Activated T-helper 1 cell treated with Interleukin-2 at 50 U/mL for 16 hours (primary cell): ENCODE data around the gene AGBL4.

Experiments
- DNase-seq: peaks from one replicate; pipeline ENCODE4 v3.0.0-alpha.2; 2020; ENCODE audit warnings: low read depth

AGBL4 gene

GRCh38 chr1:48725341-48726046 is 1298.3 kb downstream of the AGBL4 start:
- DNase-seq: no peak

DNA sequence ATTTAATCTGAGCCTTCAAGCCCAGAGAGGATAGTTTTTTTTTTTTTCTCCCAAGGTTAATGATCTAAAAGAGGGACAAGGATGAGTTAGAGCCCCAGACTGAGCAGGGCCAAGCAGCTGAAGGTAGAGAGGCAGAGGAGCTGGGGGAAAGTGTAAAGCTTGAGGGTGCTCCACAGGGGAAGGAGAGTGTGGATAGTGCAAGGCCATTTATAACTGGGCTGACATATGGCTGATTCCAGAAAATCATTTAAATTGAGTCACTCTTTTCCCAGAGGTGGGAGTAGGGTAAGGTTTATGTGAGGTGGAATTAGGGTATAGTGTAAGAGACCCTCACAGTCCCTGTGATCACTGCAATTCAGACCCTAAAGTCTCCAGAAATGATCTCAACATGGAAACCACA is 1302.8 kb downstream of the AGBL4 start:
- DNase-seq: no peak

- no peak for DNase-seq
These were observed 1305.0 kb downstream of the AGBL4 start for GRCh38 chr1:48718705-48719104.

- DNase-seq: no peak
These were observed 1305.6 kb downstream of the AGBL4 start for GRCh38 chr1:48718116-48718630.

GRCh38 chr1:48717082-48717481 is 1306.7 kb downstream of the AGBL4 start:
- no peak for DNase-seq

- no peak for DNase-seq
These were observed 1307.8 kb downstream of the AGBL4 start for GRCh38 chr1:48715921-48716320.

DNA sequence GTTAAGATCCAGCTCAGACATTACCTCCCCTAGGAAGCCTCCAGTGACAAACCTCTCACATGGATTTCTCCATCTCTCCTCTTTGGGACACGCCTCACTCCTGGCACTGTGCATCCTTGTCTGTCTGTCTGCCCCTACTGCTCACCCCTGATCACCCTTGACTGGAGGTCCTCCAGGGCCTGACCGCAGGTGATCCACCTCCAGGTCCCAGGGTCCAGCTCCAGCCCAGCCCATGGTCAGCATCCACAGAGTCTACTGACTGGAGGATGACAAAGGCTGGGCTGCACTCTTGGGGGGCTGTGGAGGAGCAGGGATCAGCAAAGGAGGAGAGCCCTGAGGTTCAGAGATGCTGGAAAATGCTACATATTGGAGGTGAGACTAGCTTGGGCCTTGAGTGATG is 1312.8 kb downstream of the AGBL4 start:
- no peak for DNase-seq

DNA sequence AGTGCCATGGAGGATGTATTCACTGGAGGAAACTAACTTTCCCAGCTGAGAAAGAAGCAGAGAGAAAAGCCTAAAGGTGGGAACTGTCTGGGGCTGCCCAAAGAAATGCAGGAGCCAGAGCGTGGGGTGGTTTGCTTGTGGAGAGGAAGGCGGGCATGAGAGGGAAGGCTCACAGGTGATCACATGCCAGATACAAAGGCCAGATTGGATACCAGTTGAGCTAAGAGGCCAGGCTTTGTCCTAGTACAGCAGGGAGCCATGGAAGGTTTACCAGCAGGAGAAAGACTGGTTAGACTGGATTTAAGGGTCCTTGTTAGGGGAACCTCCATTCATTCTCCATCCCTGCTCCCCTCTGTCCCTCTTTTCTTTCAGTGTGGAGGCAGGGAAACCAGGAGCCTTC is 1313.4 kb downstream of the AGBL4 start:
- DNase-seq: no peak

- no peak for DNase-seq
These were observed 1319.0 kb downstream of the AGBL4 start for GRCh38 chr1:48704736-48705135.

GRCh38 chr1:48701445-48701844 is 1322.3 kb downstream of the AGBL4 start:
- no peak for DNase-seq

DNA sequence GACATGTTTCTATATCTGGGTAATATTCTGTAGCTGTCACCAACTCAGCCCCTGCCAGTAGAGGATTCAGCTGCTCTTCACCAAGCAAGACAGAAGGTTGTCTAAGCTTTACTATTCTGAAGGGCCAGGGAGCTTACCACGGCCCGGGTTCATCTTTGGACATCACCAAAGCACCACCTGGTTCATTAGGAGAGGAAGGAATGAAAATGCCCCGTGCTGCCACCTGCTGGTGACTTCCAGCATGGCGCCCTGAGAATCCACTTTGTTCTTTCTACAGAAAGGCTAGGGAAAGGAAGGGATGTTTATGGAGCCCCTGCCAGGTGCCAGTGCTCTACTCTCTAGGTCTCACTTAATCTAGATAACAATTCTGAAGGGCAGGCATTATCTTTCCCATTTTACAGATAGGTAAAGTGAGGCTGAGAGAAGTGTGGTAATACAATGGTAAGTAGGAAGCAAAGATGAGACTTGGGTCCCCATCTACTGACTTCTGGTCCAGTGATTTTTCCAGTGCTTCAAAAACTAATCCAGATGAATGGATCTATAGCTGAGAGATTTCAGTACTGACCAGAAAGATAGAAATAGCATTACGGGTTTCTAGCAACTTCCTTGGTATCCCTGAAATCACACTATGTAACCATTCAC is 1326.6 kb downstream of the AGBL4 start:
- no peak for DNase-seq

GRCh38 chr1:48695161-48695560 is 1328.6 kb downstream of the AGBL4 start:
- no peak for DNase-seq

- no peak for DNase-seq
These were observed 1330.0 kb downstream of the AGBL4 start for GRCh38 chr1:48693674-48694320.

GRCh38 chr1:48693180-48693579 is 1330.6 kb downstream of the AGBL4 start:
- DNase-seq: no peak

DNA sequence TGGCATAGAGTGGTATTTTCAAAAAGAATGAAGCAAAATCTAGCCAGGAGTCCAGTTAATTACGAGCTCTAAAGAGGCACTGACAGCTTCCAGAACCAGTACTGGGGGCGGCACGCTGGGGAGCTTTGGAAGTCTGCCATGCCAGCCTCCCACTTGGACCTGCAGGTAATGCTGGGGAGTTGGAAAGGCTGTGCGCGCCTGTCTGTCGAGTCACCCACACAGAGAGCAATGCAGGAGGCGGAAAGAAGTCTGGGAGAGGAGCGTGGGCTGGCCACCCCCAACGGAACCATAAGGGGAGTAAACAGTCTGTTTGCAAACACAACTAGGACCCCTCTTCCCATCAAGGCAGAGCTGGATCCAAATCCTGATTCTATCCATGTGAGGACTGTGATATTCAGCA is 1331.5 kb downstream of the AGBL4 start:
- DNase-seq: no peak

DNA sequence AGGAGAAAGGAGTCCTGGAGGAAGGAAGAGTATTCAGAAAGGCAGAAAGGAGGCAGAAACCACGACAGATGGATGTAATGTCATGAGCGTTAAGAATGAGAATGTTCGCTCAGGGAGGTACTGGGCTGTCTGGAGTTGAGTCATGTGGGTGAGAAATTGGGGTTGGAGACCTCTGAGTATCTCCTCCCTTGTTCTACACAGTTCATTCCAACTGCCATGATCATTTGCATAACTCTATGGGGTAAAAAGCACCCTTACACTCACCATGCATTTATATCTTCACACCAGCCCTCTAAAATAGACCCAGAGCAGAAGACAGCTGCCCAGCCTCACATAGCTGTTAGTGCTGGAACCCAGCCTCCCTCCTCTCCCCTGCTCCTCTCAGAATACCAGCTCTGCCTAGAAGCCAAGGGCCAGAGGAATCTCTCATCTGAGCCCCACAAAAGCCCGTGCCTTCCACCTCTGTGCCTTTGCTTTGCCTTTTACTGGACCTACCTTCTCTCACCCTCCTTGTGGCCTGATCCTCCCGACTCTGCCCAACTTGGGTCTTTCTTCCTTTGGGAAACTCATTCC is 1332.2 kb downstream of the AGBL4 start:
- DNase-seq: no peak

DNA sequence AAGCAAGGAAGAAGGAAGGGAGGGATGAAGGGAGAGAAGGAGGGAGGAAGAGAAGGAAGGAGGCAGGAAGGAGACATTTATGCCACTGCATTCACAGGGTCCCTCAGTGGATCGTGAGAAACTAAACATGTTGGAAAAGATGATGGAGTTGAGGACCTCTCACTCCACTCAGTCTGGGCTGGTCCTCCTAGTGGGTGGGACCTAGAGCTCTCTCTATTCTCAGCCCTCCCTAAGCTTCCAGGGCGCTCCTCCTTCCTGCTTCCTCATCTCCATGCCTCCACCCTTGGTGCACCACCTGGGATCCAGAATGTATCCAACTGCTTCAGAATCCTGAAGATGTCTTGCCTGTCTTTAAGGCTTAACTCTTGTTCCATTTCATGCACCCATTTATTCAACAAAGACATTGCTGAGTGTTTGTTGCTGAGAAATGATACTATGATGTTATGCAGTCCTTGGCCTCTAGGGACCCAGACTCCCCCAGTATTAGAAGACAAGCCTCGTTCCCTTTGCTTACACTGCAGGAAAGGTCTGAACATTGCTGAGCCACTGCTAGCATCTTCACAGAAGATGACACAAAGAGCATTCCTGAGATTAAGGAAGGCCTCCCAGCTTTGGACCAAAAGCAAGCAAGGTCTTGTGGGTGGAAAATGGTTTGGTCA is 1335.5 kb downstream of the AGBL4 start:
- no peak for DNase-seq

- no peak for DNase-seq
These were observed 1336.3 kb downstream of the AGBL4 start for GRCh38 chr1:48687282-48688045.

DNA sequence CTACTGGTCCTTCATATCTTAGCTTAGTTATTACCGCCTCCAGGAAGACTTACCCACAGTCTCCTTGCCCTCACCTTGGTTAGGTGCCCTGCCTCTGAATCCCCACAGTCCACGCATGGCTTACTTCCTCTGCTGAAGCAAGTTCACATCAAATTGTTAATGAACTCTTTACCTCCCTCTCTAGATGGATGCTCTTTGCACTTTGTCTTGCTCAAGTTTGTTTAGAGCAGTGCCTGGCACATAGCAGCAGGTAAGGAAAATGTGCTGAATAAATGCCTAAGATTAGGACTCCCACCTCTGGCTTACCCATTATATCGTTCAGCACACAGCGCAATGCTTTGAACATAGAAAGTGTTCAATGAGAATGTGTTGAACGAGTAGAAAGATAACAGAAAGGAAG is 1337.6 kb downstream of the AGBL4 start:
- DNase-seq: no peak

DNA sequence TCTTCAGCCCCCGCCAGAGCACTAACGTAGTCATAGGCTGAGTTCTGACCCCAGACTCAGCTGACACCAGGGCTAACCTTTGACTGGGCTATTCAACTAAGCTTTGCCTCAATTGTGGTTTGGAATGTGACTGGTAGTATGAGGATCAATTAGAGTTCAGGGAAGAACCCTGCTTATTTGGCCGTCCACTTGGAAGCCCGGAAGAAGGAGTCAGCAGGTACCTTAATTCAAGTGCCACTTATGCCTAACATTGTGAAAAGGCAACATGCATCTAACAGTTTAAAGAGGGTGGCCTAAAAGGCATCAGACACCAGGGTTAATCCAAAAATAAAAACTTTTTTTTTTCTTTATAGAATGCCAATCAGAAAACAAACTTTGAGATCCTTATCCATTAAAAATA is 1339.4 kb downstream of the AGBL4 start:
- DNase-seq: no peak

DNA sequence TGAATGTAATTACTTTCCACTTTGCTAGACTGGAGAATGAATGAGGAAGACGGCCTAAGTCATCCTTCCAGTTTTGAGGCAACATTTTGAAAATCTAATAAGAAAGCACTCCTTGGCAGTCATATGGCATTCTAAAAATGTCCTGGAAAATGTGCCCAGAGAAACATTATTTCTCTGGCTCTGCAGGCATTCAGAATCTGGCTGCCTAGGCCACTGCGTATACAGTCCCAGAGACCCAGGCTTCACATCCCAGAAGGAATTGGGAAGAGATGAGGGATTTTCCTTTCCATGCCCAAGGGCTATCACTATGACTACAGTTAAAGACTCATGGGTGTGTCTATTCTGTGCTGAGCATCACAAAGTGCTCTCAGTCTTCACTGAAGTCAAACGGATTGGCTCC is 1339.9 kb downstream of the AGBL4 start:
- no peak for DNase-seq
